ENCODE results near the gene AK8. TPM values are rescaled to one million over a fixed set of nuclear protein-coding genes. Genes with fewer than 3 reads are reported as not detected.

Gene AK8
- total and polyA plus RNA-seq, 9 of the 15 experiments (the other 6 are each of a cell fraction or from before 2014, with no cell fraction given) = 0.06 to 0.37 TPM; not detected in 7

- TF ChIP-seq HNRNPK (IDR thresholded peaks at IDR 0.05; ENCODE audit: low read depth, low read length, poor library complexity, severe bottlenecking) (no peak), SMARCA5 (IDR thresholded peaks at IDR 0.05) (0 out of 2 replicates have a peak, but pooled peaks have one; percentile 26), C11orf30 (IDR thresholded peaks at IDR 0.05; ENCODE audit: low read depth) (peak; percentile 61; the same call in 1 of the 2 replicates), MAZ (CRISPR knock-in tag; conservative IDR thresholded peaks at IDR 0.05 in 1 of 2, IDR thresholded peaks at IDR 0.05 in 1 of 2) (peak; percentile 99), SNIP1 (IDR thresholded peaks at IDR 0.05; ENCODE audit: low read depth) (no peak), THRAP3 (IDR thresholded peaks at IDR 0.05; ENCODE audit: borderline replicate concordance) (no peak), DNMT1 (IDR thresholded peaks at IDR 0.05) (no peak), E2F6 (IDR thresholded peaks at IDR 0.05; ENCODE audit: borderline replicate concordance in 1 of 2, extremely low read depth in 1 of 2, insufficient read depth in 1 of 2, insufficient read length in 1 of 2, low read depth in 1 of 2, low read length in 1 of 2, poor library complexity in 1 of 2, severe bottlenecking in 1 of 2) (no peak), JUN (IDR thresholded peaks at IDR 0.05; ENCODE audit: borderline replicate concordance, low read depth, low read length) (0 out of 2 replicates have a peak, but pooled peaks have one; percentile 39), JUN (CRISPR knock-in tag; IDR thresholded peaks at IDR 0.05; ENCODE audit: borderline replicate concordance) (no peak), CREB5 (CRISPR knock-in tag; IDR thresholded peaks at IDR 0.05) (no peak), HMGN3 (IDR thresholded peaks at IDR 0.05; ENCODE audit: borderline replicate concordance, extremely low read depth, insufficient read length, low read depth, low read length) (peak; percentile 55), RBFOX2 (IDR thresholded peaks at IDR 0.05; ENCODE audit: low read depth, low read length) (peak; percentile 77), KLF13 (tag; IDR thresholded peaks at IDR 0.05; ENCODE audit: borderline replicate concordance, low read depth) (no peak), PBX2 (CRISPR knock-in tag; IDR thresholded peaks at IDR 0.05; ENCODE audit: low read depth) (no peak), PBX2 (tag; conservative IDR thresholded peaks at IDR 0.05; ENCODE audit: low read depth) (no peak)
Measured at GRCh38 chr9:132877824-132878694, at the start of gene AK8 (continued).

All from K562 (cell line).